Liver (tissue), 9 donors: Measurements from ENCODE around the gene POT1. TPM values are rescaled to one million over a fixed set of nuclear protein-coding genes. Genes with fewer than 3 reads are reported as not detected.

Source experiments
- DNase-seq: peaks from one replicate; pipeline ENCODE4 v3.0.0-alpha.2; 2017; ENCODE audit warnings: low spot score
- H3K27ac ChIP-seq, 2 donors: one replicate each; pipeline ENCODE4 v1.7.0; 2013; ENCODE audit warnings: inconsistent platforms in 2 of 2, low read length in 2 of 2, control low read depth in 1 of 2, low read depth in 1 of 2, mild to moderate bottlenecking in 1 of 2
- H3K27me3 ChIP-seq, 4 donors: one replicate each; pipeline versions ENCODE4 v1.6.1 to v1.7.0; 2013; ENCODE audit warnings: low read length in 3 of 4, inconsistent platforms in 1 of 4, mild to moderate bottlenecking in 1 of 4, moderate library complexity in 1 of 4; ENCODE audit not compliant: control insufficient read depth in 4 of 4, insufficient read depth in 4 of 4
- H3K36me3 ChIP-seq, 4 donors: one replicate each; pipeline versions ENCODE4 v1.6.1 to v1.7.0; 2013; ENCODE audit warnings: low read length in 3 of 4, mild to moderate bottlenecking in 3 of 4, low read depth in 1 of 4, moderate library complexity in 1 of 4; ENCODE audit not compliant: control insufficient read depth in 4 of 4, insufficient read depth in 3 of 4
- H3K4me1 ChIP-seq, 4 donors: one replicate each; pipeline versions ENCODE4 v1.6.1 to v1.7.0; 2013; ENCODE audit warnings: low read length in 3 of 4, mild to moderate bottlenecking in 3 of 4, moderate library complexity in 1 of 4; ENCODE audit not compliant: control insufficient read depth in 4 of 4, insufficient read depth in 4 of 4
- H3K4me3 ChIP-seq, 3 donors: one replicate each; pipeline versions ENCODE4 v1.6.1 to v1.7.0; 2013; ENCODE audit warnings: low read length in 3 of 3, control low read depth in 1 of 3, low read depth in 1 of 3, mild to moderate bottlenecking in 1 of 3
- H3K9ac ChIP-seq, 2 donors: one replicate each; pipeline ENCODE4 v1.7.0; 2013; ENCODE audit warnings: low read length in 2 of 2, mild to moderate bottlenecking in 2 of 2, moderate library complexity in 2 of 2, control low read depth in 1 of 2, low read depth in 1 of 2
- H3K9me3 ChIP-seq, 4 donors: one replicate each; pipeline versions ENCODE4 v1.6.1 to v1.7.0; 2013; ENCODE audit warnings: low read length in 3 of 4; ENCODE audit not compliant: control insufficient read depth in 4 of 4
- EGR1 ChIP-seq, 2 donors: IDR thresholded peaks; 2 replicates each; pipeline ENCODE4 v1.6.1; 2016 to 2018; ENCODE audit warnings: antibody characterized with exemption in 2 of 2, low read depth in 2 of 2
- FOXA1 ChIP-seq: IDR thresholded peaks from 2 replicates; pipeline ENCODE4 v1.6.1; 2016; ENCODE audit warnings: antibody characterized with exemption
- FOXA2 ChIP-seq: IDR thresholded peaks from 2 replicates; pipeline ENCODE4 v1.6.1; 2016; ENCODE audit warnings: antibody characterized with exemption
- GABPA ChIP-seq, 2 donors: IDR thresholded peaks in 1 of 2; conservative IDR thresholded peaks in 1 of 2; 2 replicates each; pipeline ENCODE4 v1.6.1; 2016; ENCODE audit warnings: antibody characterized with exemption in 2 of 2, mild to moderate bottlenecking in 1 of 2, moderate library complexity in 1 of 2
- HNF4A ChIP-seq, 2 donors: conservative IDR thresholded peaks; 2 replicates each; pipeline ENCODE4 v1.6.1; 2016; ENCODE audit warnings: antibody characterized with exemption in 2 of 2, mild to moderate bottlenecking in 2 of 2
- HNF4G ChIP-seq: IDR thresholded peaks from 2 replicates; pipeline ENCODE4 v1.6.1; 2016; ENCODE audit warnings: antibody characterized with exemption
- JUND ChIP-seq, 2 donors: IDR thresholded peaks; 2 replicates each; pipeline ENCODE4 v1.6.1; 2016; ENCODE audit warnings: antibody characterized with exemption in 2 of 2
- NR2F2 ChIP-seq: IDR thresholded peaks from 2 replicates; pipeline ENCODE4 v1.6.1; 2016; ENCODE audit warnings: antibody characterized with exemption
- RAD21 ChIP-seq, 2 donors: IDR thresholded peaks; 2 replicates each; pipeline ENCODE4 v1.6.1; 2016; ENCODE audit warnings: antibody characterized with exemption in 2 of 2, mild to moderate bottlenecking in 2 of 2
- RXRA ChIP-seq, 2 donors: IDR thresholded peaks; 2 replicates each; pipeline ENCODE4 v1.6.1; 2017 to 2018; ENCODE audit warnings: antibody characterized with exemption in 2 of 2, mild to moderate bottlenecking in 1 of 2
- SP1 ChIP-seq: IDR thresholded peaks from 2 replicates; pipeline ENCODE4 v1.6.1; 2018; ENCODE audit warnings: antibody characterized with exemption, mild to moderate bottlenecking
- TAF1 ChIP-seq: conservative IDR thresholded peaks from 2 replicates; pipeline ENCODE4 v1.6.1; 2016; ENCODE audit warnings: antibody characterized with exemption, mild to moderate bottlenecking
- YY1 ChIP-seq: IDR thresholded peaks from 2 replicates; pipeline ENCODE4 v1.6.1; 2016; ENCODE audit warnings: antibody characterized with exemption, mild to moderate bottlenecking
- WGBS: extraction: QIAGEN DNeasy Blood & Tissue Kit; methylation state at CpG from one replicate; pipeline ENCODE4 v1.1.7; 2013; 5-methylcytosine and 5-hydroxymethylcytosine counted together
- polyA plus RNA-seq, 2 donors: library from polyadenylated mRNA; stranded (reverse) in 1 of 2; unstranded in 1 of 2; fragments of 200-250 nt in 1 of 2; fragments of >200 nt in 1 of 2; fragmentation: Nextera tagmentation in 1 of 2; extraction: Ambion mirVana in 1 of 2; gene quantifications; one replicate each; pipeline versions ENCODE4 v1.2.1 to v1.2.3, GENCODE V29; 2013 to 2015
- total RNA-seq, 2 donors: library from RNA; depleted of rRNA; stranded (reverse); fragments of >200 nt; gene quantifications; one replicate each; pipeline ENCODE4 v1.2.3, GENCODE V29; 2014
- TF ChIP-seq, protein P1 (sequence below): fragments of 150-350 bp; IDR thresholded peaks from 2 replicates; pipeline ENCODE4 v1.5.1; 2017; ENCODE audit warnings: improper control_type of control experiment, low read depth, low read length; ENCODE audit not compliant: missing input control
- TF ChIP-seq, protein P2 (sequence below): IDR thresholded peaks from 2 replicates; pipeline ENCODE4 v1.6.1; 2016; ENCODE audit warnings: antibody characterized with exemption
- TF ChIP-seq, protein P3 (sequence below): IDR thresholded peaks from 2 replicates; pipeline ENCODE4 v1.6.1; 2016; ENCODE audit warnings: antibody characterized with exemption
- TF ChIP-seq, protein P4 (sequence below): IDR thresholded peaks from 2 replicates; pipeline ENCODE4 v1.6.1; 2016; ENCODE audit warnings: antibody characterized with exemption, mild to moderate bottlenecking
- TF ChIP-seq, protein P5 (sequence below): IDR thresholded peaks from 2 replicates; pipeline ENCODE4 v1.6.1; 2016; ENCODE audit warnings: antibody characterized with exemption
- donor health status: healthy.
- donor health status: healthy.
- donor health status: healthy.
- donor health status: healthy.
- donor health status: healthy.

The POT1 gene
- total and polyA plus RNA-seq, 4 donors, result 4.9 to 35.5 (median 8.5) TPM

DNA sequence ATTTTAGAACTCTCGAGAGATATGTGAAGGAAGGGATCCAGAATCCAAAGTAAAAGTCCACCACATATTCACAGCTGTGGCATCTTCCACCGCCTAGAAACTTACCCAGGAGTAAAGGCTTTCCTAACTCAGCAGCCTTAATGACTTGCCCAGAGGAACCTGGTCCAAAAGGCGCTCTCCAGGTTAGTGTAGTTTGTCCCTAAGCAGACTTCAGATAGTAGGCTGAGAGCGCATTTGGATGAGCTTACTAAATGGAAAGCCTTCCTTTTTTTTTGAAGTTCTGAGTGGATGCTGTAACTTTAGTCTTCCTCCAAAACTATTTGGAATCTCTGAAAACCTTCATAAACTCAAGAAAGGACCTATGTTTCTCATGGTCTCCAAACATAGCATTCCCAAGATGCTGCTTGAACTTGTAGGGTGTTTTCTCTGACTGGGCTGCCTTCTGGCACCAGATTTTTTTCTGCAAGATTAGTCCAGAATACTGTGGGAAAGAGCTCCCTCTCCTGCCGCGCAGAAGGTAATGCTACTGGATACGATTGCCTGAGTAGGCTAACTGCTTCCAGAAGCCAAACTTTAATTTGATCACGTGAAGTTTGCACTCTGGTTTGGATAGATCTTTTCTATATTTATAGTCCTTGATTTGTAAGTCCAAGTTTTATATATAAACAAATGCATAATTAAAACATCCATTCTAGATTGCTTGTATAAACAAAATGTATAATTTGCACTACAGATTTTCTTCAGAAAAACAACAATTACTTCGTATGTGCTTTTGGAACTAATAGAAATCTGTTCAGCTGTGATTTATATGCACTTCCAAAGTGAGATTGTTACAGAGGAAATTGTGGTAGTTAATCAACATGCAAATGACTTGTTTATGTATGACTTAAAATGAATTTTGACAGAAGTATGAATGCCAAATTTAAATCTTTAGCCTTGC is 144.5 kb downstream of the POT1 start:
- H3K36me3 ChIP-seq, result no peaks in the 10 kb centered on the region
- no peaks in the 10 kb centered on the region for H3K4me1 ChIP-seq
- DNase-seq, result peak; percentile 43
- H3K27ac ChIP-seq, result no peak overlapping the region
- no peak for TF ChIP-seq YY1
- TF ChIP-seq GABPA (IDR thresholded peaks at IDR 0.05 in 1 of 2, conservative IDR thresholded peaks at IDR 0.05 in 1 of 2), result no peak
- TF ChIP-seq, protein P1, sequence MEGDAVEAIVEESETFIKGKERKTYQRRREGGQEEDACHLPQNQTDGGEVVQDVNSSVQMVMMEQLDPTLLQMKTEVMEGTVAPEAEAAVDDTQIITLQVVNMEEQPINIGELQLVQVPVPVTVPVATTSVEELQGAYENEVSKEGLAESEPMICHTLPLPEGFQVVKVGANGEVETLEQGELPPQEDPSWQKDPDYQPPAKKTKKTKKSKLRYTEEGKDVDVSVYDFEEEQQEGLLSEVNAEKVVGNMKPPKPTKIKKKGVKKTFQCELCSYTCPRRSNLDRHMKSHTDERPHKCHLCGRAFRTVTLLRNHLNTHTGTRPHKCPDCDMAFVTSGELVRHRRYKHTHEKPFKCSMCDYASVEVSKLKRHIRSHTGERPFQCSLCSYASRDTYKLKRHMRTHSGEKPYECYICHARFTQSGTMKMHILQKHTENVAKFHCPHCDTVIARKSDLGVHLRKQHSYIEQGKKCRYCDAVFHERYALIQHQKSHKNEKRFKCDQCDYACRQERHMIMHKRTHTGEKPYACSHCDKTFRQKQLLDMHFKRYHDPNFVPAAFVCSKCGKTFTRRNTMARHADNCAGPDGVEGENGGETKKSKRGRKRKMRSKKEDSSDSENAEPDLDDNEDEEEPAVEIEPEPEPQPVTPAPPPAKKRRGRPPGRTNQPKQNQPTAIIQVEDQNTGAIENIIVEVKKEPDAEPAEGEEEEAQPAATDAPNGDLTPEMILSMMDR, result peak; percentile 83
- TF ChIP-seq RAD21 (IDR thresholded peaks at IDR 0.05), result peak; percentile 98 to 99
- no peaks in the 10 kb centered on the region for H3K27me3 ChIP-seq
- 39% methylated on average over 9 of the region's 9 CpGs for WGBS
- H3K9me3 ChIP-seq, result no peaks in the 10 kb centered on the region
- H3K9ac ChIP-seq, result no peak overlapping the region
- H3K4me3 ChIP-seq, result no peak overlapping the region

DNA sequence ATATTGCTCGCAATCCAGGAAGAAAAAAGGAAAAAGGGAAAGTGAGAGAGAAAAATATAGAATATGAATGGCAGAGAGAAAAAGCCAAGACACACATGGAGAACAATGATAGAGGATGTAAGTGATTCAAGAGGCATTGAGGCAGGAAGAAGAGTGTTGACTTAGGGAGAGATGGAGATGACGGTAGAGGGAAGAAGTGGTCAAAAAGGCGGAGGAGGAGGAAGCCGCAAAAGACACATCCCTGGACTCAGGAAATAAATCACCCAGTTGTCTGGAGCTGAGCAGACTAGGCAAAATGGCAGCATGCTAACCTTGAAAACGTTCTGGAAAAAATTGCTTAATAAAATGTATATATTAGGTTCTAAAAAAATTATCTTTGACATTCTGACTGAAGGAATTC is 146.4 kb downstream of the POT1 start:
- H3K4me1 ChIP-seq, result no peaks in the 10 kb centered on the region
- 79% methylated on average over 5 of the region's 5 CpGs for WGBS
- H3K27me3 ChIP-seq, result no peaks in the 10 kb centered on the region
- no peak overlapping the region for H3K27ac ChIP-seq
- TF ChIP-seq FOXA2, result no peak
- no peak for TF ChIP-seq HNF4G
- TF ChIP-seq RXRA (IDR thresholded peaks at IDR 0.05), result no peak
- TF ChIP-seq JUND (IDR thresholded peaks at IDR 0.05), result no peak
- TF ChIP-seq HNF4A (conservative IDR thresholded peaks at IDR 0.05), result no peak
- TF ChIP-seq, protein P2, sequence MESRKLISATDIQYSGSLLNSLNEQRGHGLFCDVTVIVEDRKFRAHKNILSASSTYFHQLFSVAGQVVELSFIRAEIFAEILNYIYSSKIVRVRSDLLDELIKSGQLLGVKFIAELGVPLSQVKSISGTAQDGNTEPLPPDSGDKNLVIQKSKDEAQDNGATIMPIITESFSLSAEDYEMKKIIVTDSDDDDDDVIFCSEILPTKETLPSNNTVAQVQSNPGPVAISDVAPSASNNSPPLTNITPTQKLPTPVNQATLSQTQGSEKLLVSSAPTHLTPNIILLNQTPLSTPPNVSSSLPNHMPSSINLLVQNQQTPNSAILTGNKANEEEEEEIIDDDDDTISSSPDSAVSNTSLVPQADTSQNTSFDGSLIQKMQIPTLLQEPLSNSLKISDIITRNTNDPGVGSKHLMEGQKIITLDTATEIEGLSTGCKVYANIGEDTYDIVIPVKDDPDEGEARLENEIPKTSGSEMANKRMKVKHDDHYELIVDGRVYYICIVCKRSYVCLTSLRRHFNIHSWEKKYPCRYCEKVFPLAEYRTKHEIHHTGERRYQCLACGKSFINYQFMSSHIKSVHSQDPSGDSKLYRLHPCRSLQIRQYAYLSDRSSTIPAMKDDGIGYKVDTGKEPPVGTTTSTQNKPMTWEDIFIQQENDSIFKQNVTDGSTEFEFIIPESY, result no peak
- TF ChIP-seq, protein P1, result no peak
- TF ChIP-seq YY1, result no peak
- no peak for TF ChIP-seq SP1
- no peak for TF ChIP-seq GABPA (IDR thresholded peaks at IDR 0.05 in 1 of 2, conservative IDR thresholded peaks at IDR 0.05 in 1 of 2)
- no peak for TF ChIP-seq EGR1 (IDR thresholded peaks at IDR 0.05; ENCODE audit: low read depth in 2 of 2)
- TF ChIP-seq NR2F2, result no peak
- TF ChIP-seq, protein P3, sequence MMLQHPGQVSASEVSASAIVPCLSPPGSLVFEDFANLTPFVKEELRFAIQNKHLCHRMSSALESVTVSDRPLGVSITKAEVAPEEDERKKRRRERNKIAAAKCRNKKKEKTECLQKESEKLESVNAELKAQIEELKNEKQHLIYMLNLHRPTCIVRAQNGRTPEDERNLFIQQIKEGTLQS, result no peak
- TF ChIP-seq, protein P4, sequence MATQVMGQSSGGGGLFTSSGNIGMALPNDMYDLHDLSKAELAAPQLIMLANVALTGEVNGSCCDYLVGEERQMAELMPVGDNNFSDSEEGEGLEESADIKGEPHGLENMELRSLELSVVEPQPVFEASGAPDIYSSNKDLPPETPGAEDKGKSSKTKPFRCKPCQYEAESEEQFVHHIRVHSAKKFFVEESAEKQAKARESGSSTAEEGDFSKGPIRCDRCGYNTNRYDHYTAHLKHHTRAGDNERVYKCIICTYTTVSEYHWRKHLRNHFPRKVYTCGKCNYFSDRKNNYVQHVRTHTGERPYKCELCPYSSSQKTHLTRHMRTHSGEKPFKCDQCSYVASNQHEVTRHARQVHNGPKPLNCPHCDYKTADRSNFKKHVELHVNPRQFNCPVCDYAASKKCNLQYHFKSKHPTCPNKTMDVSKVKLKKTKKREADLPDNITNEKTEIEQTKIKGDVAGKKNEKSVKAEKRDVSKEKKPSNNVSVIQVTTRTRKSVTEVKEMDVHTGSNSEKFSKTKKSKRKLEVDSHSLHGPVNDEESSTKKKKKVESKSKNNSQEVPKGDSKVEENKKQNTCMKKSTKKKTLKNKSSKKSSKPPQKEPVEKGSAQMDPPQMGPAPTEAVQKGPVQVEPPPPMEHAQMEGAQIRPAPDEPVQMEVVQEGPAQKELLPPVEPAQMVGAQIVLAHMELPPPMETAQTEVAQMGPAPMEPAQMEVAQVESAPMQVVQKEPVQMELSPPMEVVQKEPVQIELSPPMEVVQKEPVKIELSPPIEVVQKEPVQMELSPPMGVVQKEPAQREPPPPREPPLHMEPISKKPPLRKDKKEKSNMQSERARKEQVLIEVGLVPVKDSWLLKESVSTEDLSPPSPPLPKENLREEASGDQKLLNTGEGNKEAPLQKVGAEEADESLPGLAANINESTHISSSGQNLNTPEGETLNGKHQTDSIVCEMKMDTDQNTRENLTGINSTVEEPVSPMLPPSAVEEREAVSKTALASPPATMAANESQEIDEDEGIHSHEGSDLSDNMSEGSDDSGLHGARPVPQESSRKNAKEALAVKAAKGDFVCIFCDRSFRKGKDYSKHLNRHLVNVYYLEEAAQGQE, result no peak
- TF ChIP-seq FOXA1, result no peak
- TF ChIP-seq, protein P5, sequence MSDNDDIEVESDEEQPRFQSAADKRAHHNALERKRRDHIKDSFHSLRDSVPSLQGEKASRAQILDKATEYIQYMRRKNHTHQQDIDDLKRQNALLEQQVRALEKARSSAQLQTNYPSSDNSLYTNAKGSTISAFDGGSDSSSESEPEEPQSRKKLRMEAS, result no peak
- TF ChIP-seq TAF1, result no peak
- DNase-seq, result no peak
- H3K9ac ChIP-seq, result no peak overlapping the region
- no peaks in the 10 kb centered on the region for H3K9me3 ChIP-seq
- H3K36me3 ChIP-seq, result no peaks in the 10 kb centered on the region
- H3K4me3 ChIP-seq, result no peak overlapping the region
